ENCODE data around the gene SMIM1. TPM values are rescaled to one million over a fixed set of nuclear protein-coding genes. Genes with fewer than 3 reads are reported as not detected.

Gene SMIM1
- total and polyA plus RNA-seq, 2 of the 4 experiments (the other 2 are of a cell fraction): 0.90 to 3.4 TPM

DNA sequence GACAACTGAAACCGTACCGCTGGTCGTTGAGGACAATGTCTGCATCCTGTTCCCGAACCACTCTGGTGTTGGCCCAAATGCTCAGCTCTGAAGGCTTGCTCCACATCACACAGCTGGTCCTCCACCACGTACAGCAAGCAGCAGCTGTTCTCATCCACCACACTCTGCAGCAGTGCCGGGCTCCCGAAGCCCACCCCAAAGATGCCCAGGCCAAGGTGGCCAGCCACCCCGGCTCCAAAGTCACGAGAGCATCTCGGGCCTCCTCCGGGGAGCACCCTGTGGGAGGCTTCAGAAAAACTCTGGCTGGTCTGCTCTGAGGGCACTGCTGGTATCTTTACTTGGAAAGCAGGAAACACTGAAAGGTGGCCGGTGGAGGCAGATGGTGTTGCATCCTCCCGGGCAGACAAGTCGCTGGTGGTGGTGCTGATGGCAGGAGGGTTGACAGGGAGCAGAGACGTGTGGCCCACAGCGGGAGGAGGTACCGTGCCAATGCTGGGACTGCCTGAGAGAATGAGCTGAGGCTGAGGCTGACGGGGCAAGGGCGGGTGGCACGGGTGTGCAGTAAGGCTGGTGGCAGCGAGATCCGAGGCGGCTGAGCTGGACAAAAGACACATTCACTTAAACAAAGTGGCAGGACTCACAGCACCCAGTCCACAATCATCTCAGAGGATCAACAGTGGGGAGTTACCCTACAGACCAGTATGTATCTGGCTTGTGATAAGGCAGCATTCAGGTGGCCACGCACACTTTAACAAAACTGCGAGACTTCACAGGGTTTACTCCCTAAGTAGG is 26.8 kb upstream of the SMIM1 start:
- Histone ChIP-seq H4K20me1 (ENCODE audit: insufficient read depth, low read length) (no peaks in the 10 kb centered on the region; the same call in 1 of the 2 replicates), H2BK5ac (ENCODE audit: low read depth, low read length, poor library complexity, severe bottlenecking) (no peak overlapping the region), H3K36me3 (ENCODE audit: control insufficient read depth, insufficient read depth, low read length) (peaks cover 20% of the 10 kb centered on the region), H3K27me3 (ENCODE audit: control insufficient read depth, insufficient read depth, low read length) (peaks cover 7% of the 10 kb centered on the region), H3K18ac (ENCODE audit: low read depth, low read length) (no peak overlapping the region), H3K23ac (ENCODE audit: low read depth, low read length) (no peak overlapping the region; the same call in 1 of the 2 replicates), H3K9me1 (ENCODE audit: insufficient read depth, low read length) (peaks cover 10% of the 10 kb centered on the region; the same call in 1 of the 2 replicates), H4K8ac (ENCODE audit: low read depth in 2 of 2, low read length in 2 of 2) (peak overlapping the region in 1 of 2 experiments; percentile 69; a peak in 1 of 4 replicates), H2BK15ac (ENCODE audit: low read depth, low read length) (no peak overlapping the region), H4K5ac (ENCODE audit: low read depth, low read length) (no peak overlapping the region), H3K27ac (ENCODE audit: insufficient read depth, low read length) (no peak overlapping the region), H2BK20ac (ENCODE audit: low read depth, low read length) (no peak overlapping the region), H3K4me2 (ENCODE audit: low read depth, low read length) (peak overlapping the region; percentile 82), H3K56ac (ENCODE audit: extremely low read depth, insufficient read depth, low read length) (no peak overlapping the region), H3K4me3 (ENCODE audit: insufficient read depth, low read depth, low read length) (no peak overlapping the region), H3K4ac (ENCODE audit: low read depth, low read length) (no peak overlapping the region), H2BK120ac (ENCODE audit: low read depth, low read length) (no peak overlapping the region), H3K4me1 (ENCODE audit: control insufficient read depth, insufficient read depth, low read length) (peaks cover 8% of the 10 kb centered on the region; the same call in 1 of the 2 replicates), H3K14ac (replicated peaks; ENCODE audit: low read depth, low read length) (no peak overlapping the region), H3K9me3 (ENCODE audit: control insufficient read depth, insufficient read depth, low read length) (no peaks in the 10 kb centered on the region), H2AK9ac (replicated peaks; ENCODE audit: low read depth, low read length, poor library complexity) (peak overlapping the region; percentile 76), H4K91ac (ENCODE audit: insufficient read depth, low read depth, low read length) (no peak overlapping the region), H2AK5ac (ENCODE audit: low read depth, low read length) (peak overlapping the region; percentile 16; the same call in 1 of the 2 replicates), H3K79me1 (ENCODE audit: low read depth in 1 of 2, low read length in 2 of 2) (peaks cover 15 to 27% of the 10 kb centered on the region in 2 experiments), H3K9ac (ENCODE audit: low read depth, low read length) (no peak overlapping the region), H2AFZ (replicated peaks; ENCODE audit: low read length, poor library complexity) (peak overlapping the region; percentile 93)
- no peak for ATAC-seq (ENCODE audit: low read depth)
- in situ Hi-C loops (cut with MboI; ENCODE audit: low sequenced_read_pairs) (no loop called here), intact Hi-C loops (cut with micrococcal nuclease) (loop anchor here (2.0 kb wide), 1 partner anchor 27 kb away; the partner anchor contains the start of gene SMIM1), dilution Hi-C loops (cut with HindIII; ENCODE audit: low sequenced_read_pairs, unreplicated experiment) (no loop called here)
- no TSS peak for BruUV-seq (replicated peaks)
- 88% methylated on average over 15 of the region's 25 CpGs; no CpG with 5 or more reads in 1 of the 2 experiments for WGBS, 2 experiments (ENCODE audit: extremely low coverage in 2 of 2, insufficient read length in 1 of 2)
- ChIA-PET CTCF (no interaction called here), POLR2A (ENCODE audit: unreplicated experiment) (no interaction called here)
- peak; percentile 5 for DNase-seq
- TF ChIP-seq MXI1 (IDR thresholded peaks at IDR 0.05; ENCODE audit: borderline replicate concordance, low read depth, low read length): no peak
- TF ChIP-seq MAFK (IDR thresholded peaks at IDR 0.05; ENCODE audit: low read depth, low read length): no peak
- TF ChIP-seq CEBPB (IDR thresholded peaks at IDR 0.05; ENCODE audit: low read depth, low read length): no peak
- no peak for TF ChIP-seq USF2 (IDR thresholded peaks at IDR 0.05; ENCODE audit: low read depth, low read length)
- TF ChIP-seq, protein P1, sequence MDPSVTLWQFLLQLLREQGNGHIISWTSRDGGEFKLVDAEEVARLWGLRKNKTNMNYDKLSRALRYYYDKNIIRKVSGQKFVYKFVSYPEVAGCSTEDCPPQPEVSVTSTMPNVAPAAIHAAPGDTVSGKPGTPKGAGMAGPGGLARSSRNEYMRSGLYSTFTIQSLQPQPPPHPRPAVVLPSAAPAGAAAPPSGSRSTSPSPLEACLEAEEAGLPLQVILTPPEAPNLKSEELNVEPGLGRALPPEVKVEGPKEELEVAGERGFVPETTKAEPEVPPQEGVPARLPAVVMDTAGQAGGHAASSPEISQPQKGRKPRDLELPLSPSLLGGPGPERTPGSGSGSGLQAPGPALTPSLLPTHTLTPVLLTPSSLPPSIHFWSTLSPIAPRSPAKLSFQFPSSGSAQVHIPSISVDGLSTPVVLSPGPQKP (IDR thresholded peaks at IDR 0.05; ENCODE audit: borderline replicate concordance, low read depth, low read length): no peak
- no peak for TF ChIP-seq MAZ (IDR thresholded peaks at IDR 0.05; ENCODE audit: borderline replicate concordance, low read depth, low read length)
- no peak for TF ChIP-seq BHLHE40 (IDR thresholded peaks at IDR 0.05; ENCODE audit: low read depth, low read length)
- no peak for TF ChIP-seq NFE2L2 (IDR thresholded peaks at IDR 0.05; ENCODE audit: low read depth, low read length)
- no peak for TF ChIP-seq POLR2A (IDR thresholded peaks at IDR 0.05; ENCODE audit: low read depth, low read length)
- no peak for TF ChIP-seq CTCF (conservative IDR thresholded peaks at IDR 0.05; ENCODE audit: low read depth, low read length)
- no peak for TF ChIP-seq FOS (IDR thresholded peaks at IDR 0.05; ENCODE audit: low read depth, low read length)
- TF ChIP-seq CHD1 (IDR thresholded peaks at IDR 0.05; ENCODE audit: low read depth, low read length): no peak
- no peak for TF ChIP-seq RCOR1 (IDR thresholded peaks at IDR 0.05; ENCODE audit: insufficient replicate concordance, low read length)
- TF ChIP-seq RAD21 (IDR thresholded peaks at IDR 0.05; ENCODE audit: low read length): no peak
- TF ChIP-seq RFX5 (IDR thresholded peaks at IDR 0.05; ENCODE audit: low read depth, low read length): no peak
